Ovary (tissue), 3 donors: ENCODE results near the gene ARID5B.

Source experiments
- EP300 ChIP-seq: sonication (generic); formaldehyde crosslinking; IDR thresholded peaks from one replicate; pipeline ENCODE4 v1.6.1; 2017; ENCODE audit warnings: antibody characterized with exemption
- TF ChIP-seq, protein P1 (sequence below), 3 donors: fragments of 450-650 bp in 2 of 3; fragments of 200-600 bp in 1 of 3; IDR thresholded peaks; one replicate each; pipeline versions ENCODE4 v1.5.1 to v1.8.0; 2016 to 2022; ENCODE audit warnings: antibody characterized with exemption in 3 of 3, mild to moderate bottlenecking in 1 of 3
- donor health status: DM: no; HTN: no; CAD: no.

DNA sequence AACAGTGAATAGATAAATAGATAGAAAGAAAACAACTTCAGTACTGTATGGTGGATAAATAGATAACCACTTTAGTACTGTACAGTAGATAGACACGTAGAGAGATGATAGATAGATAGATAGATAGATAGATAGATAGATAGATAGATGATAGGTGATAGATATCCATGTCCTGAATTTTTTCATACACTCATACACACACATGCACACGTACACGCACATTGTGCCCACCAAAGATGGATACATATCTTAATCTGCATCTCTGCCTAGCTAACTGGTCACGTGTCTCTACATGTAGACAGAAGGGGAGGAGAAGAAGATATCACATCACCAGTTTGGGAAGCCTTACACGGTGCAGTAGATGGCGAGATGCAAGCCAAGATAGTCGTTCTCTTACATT is 99.2 kb downstream of the ARID5B start:
- no peak for TF ChIP-seq EP300
- TF ChIP-seq, protein P1, sequence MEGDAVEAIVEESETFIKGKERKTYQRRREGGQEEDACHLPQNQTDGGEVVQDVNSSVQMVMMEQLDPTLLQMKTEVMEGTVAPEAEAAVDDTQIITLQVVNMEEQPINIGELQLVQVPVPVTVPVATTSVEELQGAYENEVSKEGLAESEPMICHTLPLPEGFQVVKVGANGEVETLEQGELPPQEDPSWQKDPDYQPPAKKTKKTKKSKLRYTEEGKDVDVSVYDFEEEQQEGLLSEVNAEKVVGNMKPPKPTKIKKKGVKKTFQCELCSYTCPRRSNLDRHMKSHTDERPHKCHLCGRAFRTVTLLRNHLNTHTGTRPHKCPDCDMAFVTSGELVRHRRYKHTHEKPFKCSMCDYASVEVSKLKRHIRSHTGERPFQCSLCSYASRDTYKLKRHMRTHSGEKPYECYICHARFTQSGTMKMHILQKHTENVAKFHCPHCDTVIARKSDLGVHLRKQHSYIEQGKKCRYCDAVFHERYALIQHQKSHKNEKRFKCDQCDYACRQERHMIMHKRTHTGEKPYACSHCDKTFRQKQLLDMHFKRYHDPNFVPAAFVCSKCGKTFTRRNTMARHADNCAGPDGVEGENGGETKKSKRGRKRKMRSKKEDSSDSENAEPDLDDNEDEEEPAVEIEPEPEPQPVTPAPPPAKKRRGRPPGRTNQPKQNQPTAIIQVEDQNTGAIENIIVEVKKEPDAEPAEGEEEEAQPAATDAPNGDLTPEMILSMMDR (IDR thresholded peaks at IDR 0.05): no peak
